Epithelial cell of esophagus (primary cell): Measurements from ENCODE around the gene LCE1F.

ENCODE experiments used
- DNase-seq: peaks from one replicate; pipeline ENCODE4 v3.0.0; 2010; ENCODE audit warnings: low read depth
- H3K4me3 ChIP-seq: 2 replicates; pipeline ENCODE4 v1.5.1; 2011; ENCODE audit warnings: mild to moderate bottlenecking, low read length, control low read depth
- CTCF ChIP-seq: IDR thresholded peaks from 2 replicates; pipeline ENCODE4 v1.5.1; 2011; ENCODE audit warnings: low read depth, mild to moderate bottlenecking, low read length, control low read depth, inconsistent platforms; ENCODE audit not compliant: insufficient read depth; ENCODE audit errors: missing control alignments

Gene LCE1F, protein sequence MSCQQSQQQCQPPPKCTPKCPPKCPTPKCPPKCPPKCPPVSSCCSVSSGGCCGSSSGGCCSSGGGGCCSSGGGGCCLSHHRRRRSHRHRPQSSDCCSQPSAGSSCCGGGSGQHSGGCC

DNA sequence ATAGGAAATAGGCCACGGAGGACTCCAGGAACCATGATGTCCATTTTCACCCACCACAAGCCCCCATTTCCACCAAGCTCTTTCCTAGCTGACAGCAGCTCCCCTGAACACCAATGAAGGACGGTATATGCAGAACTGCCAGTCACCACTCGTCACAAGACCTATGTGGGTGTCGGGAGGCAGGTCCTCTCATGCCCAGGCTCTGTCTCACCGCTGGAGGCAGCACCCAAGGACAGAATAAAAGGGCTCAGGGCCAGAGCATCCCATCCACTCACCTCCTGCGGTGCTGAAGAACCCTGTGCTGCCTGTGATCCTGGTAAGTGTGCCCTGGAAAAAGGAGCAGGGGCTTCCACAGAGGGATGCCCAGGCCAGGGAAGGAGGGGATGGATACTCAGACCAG lies at the start of gene LCE1F:
Gene LCE1F, plus strand, starts transcription at position 266 of the 400 bp plus-strand sequence. CDS start 1,232 bp downstream, outside the sequence.
- peak; percentile 35 for TF ChIP-seq CTCF
- peak; percentile 79 for DNase-seq
- H3K4me3 ChIP-seq = no peak within 1 kb of the TSS

- DNase-seq = no peak
- no peak overlapping the region for H3K4me3 ChIP-seq
- no peak for TF ChIP-seq CTCF
Observed at GRCh38 chr1:152725261-152725660, 49.7 kb upstream of the LCE1F start.

DNA sequence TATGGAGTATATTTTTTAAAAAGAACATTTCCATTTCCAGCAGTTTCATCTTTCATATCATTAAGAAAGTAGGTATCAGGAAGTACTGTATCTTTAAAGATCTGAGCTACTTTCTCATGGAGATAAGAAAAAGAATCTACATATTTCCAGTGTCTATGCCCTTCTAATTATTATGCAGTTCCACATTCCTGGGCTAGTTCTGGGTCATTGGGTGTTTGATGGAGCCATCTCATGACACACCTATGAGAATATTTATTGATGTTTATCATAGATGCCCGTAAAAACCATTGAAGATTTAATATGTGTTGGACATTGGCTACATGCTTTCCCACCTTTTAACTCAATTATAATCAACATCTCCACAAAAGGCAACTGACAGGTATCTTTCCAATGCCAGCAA lies 46.0 kb upstream of the LCE1F start:
- H3K4me3 ChIP-seq = no peak overlapping the region
- no peak for TF ChIP-seq CTCF
- no peak for DNase-seq

GRCh38 chr1:152735648-152736047 lies 39.3 kb upstream of the LCE1F start:
- H3K4me3 ChIP-seq = no peak overlapping the region
- TF ChIP-seq CTCF = peak; percentile 53
- DNase-seq = peak; percentile 37

DNA sequence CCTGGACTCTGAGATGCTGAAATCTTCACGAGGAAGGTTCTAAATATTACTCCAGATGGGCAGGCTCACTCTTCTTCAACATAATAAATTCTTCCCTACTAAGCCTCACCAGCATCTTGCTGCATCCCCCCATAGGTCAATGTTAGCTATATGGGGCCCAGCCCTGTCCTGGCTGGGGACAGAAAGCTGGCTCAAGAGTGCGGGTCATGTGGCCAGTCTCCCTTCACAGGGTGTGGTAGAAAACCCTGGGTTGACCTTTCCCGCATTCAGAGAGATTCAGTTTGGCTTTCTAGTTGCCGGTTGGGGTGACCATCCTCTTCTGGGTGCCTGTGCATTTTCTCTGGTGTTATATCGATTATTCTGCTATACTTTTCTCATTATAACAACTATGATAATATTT lies 36.9 kb upstream of the LCE1F start:
- TF ChIP-seq CTCF = no peak
- no peak overlapping the region for H3K4me3 ChIP-seq
- DNase-seq = no peak

GRCh38 chr1:152739841-152740240 lies 35.1 kb upstream of the LCE1F start:
- DNase-seq = peak; percentile 83

More at GRCh38 chr1:152739841-152740240, 35.1 kb upstream of the LCE1F start:
- no peak overlapping the region for H3K4me3 ChIP-seq
- no peak for TF ChIP-seq CTCF
